GM21619 (cell line): ENCODE data around the gene FOXP2.
"Not testable (repeated sequence)": the region's sequence is repeated elsewhere in the genome, so short reads cannot be mapped to it uniquely, and the experiment has no call there.

Source experiments
- ATAC-seq: cut with Tn5 transposase; IDR thresholded peaks from one replicate; pipeline ENCODE4 v1.9.1; 2021; ENCODE audit not compliant: unreplicated experiment

The FOXP2 gene

GRCh38 chr7:114414156-114415063 is at the start of gene FOXP2:
Gene FOXP2, plus strand, starts transcription at chr7:114414815. Its CDS starts 11,697 bp downstream, at chr7:114426512.
- no peak for ATAC-seq

DNA sequence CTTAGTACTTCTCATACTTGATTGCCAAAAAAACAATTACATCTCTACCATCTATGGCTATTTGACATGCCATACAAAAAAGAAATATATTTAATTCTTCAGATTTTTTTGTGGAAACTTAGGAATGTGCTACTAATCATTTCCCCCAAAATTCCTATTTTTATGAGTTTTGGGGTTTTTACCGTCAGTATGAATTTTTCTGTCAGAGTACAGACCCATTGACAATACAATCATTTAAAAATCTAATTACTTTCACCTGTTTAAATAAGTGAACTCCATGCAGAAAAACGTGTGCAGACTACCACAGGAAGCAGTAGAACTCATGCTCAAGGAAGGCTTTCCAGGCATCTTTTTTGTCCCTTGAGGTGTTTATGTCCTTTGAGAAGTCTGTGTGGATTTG is 48.8 kb upstream of the FOXP2 start:
- no peak for ATAC-seq

- no peak for ATAC-seq
Observed at GRCh38 chr7:114368492-114368891, 46.1 kb upstream of the FOXP2 start.

DNA sequence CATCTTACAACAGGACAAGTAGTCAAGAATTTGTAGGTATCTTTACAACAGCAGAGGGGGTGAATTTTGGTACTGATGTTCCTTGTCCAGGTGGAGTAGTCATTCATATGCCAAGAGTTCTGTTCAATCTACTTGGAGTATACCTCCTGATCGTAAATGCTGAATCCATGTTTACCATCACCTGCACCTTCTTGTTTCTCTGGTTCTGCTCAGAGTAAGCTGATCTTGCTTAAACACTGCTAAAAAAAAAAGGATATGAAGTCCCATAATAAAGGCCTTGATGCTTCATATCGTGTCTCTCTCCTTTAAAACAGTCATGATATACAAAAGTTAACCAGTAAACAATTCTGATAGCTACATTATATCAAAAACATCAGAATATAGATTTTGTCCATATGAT is 45.3 kb upstream of the FOXP2 start:
- ATAC-seq: no peak

DNA sequence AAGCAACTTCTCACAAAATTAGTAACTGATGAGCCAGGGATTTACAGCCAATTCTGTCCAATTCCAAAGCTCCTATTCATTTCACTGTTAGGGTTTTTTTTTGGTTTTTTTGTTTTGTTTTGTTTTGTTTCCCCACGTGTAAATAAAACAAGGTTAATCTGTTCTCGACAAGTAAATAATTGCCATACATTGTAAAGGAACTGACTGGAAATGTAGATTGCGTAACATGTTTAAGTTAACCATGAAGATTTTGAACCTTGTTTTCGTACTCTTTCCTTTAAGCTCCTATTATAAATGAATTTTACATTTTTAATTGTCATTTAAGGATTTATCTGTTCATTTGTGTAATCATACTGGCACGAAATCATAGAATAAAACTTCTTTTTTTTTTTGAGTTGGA is 42.0 kb upstream of the FOXP2 start:
- ATAC-seq: no peak

DNA sequence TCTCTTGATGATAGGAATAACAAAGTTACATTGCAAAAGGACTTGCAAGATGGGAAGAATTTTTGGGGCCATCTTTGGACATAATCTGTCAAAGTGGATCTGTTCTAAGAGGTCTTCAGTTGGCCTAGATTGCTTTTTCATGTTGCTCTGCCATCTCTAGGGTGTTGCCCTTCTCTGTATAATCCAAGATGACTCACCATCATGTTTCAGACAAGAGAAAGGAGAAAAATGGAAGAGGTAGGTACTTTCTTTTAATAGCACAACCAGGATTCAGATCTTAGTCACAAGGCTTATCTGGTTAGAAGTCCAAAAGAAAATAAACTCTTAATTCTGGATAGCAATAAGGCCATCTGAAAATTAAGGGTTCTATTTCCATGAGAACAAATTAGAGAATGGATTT is 38.7 kb upstream of the FOXP2 start:
- ATAC-seq: no peak

DNA sequence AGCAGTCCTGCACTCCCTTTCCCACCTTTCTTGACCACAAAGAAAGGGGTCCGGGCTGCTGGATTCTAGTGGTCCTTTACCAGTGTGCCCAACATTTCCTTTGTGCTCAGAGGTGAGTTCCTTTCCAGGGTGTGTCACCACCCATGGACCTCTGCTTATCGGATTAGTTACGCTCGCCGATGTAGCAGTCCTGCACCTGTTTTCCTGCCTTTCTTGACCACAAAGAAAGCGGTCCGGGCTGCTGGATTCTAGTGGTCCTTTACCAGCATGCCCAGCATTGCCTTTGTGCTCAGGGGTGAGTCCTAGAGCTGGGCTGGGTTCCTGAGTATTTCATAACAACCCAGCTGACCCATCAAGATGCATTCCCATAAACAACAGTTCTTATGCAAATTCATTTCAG is 30.7 kb upstream of the FOXP2 start:
- not testable (repeated sequence) for ATAC-seq

- ATAC-seq: not testable (repeated sequence)
Observed at GRCh38 chr7:114384346-114384745, 30.3 kb upstream of the FOXP2 start.

- ATAC-seq: no peak
Observed at GRCh38 chr7:114388021-114388420, 26.6 kb upstream of the FOXP2 start.

DNA sequence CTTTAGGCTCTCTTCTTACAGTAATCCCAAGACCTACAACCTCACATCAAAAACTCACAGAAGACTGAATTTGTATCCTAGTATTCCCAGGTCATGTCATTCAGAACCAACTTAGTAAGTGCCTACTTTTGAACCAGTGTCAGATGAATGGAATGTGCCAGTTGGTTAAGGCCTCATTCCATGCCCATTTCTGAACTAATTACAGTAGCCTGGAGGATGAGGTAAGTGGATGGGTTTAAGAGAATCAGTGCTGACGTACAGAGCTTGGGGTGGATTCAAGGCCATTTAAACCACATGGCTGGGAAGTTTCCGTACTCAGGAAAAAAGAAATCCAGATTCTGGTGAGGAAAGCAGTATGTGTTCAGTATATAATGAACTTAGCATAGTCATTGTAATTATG is 21.9 kb upstream of the FOXP2 start:
- no peak for ATAC-seq

DNA sequence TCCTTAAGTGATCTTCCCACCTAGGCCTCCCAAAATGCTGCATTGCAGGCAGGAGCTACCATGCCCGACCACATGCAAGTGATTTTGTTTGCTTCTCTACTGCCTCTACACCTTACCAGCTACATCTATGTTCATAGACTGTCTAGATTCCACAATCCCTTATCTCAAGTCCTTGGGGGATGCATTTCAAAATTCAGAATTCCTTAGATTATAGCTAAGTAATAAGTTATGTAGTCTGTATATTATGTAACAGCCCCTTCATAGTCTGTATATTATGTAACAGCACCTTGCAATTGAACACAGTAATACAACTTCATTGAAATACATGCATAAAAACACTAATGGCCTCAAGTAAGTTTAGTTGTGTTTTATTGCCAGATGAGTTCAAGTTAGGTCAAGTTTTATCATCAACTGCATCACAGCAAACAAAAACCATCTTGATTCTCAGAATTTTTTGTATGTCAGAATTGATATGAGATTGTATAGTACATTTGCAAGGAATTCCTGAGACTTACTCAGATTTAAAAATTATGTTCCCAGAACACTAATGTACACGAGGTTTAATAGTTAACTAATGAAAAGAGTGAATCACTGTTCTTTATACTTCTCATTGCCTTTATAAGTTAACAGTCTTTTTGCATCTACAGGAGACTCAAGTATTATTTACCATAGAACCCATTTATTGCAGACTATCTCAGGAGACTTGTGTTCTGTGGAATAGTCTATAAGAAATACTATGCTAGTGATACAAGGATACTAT is 11.6 kb upstream of the FOXP2 start:
- no peak for ATAC-seq

GRCh38 chr7:114405427-114405826 is 9.2 kb upstream of the FOXP2 start:
- ATAC-seq: peak; percentile 85

- ATAC-seq: no peak
Observed at GRCh38 chr7:114409750-114410149, 4.9 kb upstream of the FOXP2 start.

- ATAC-seq: no peak
Observed at GRCh38 chr7:114412548-114412947, 2.1 kb upstream of the FOXP2 start.

DNA sequence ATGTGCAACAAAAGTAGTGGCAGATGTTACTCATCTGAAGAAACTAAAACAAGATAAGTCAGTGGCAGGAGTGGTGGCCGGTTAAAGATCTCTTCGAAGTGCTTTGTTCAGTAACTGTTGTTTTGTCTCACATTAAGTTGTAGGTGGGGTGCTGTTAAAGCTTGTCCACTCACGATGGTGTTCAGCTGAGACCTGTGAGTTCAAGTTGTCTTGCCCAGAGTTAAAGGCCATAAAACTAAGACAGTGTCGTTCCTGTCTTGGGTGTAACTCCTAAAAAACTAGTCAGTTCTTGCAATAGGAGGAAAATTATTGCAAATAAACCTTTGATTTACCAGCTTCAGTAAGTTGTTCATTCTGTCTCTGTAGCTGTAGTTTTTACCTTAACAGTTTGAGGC is 857 bp upstream of the FOXP2 start:
- no peak for ATAC-seq

- ATAC-seq: no peak
Observed at GRCh38 chr7:114415064-114415989, 712 bp downstream of the FOXP2 start.

DNA sequence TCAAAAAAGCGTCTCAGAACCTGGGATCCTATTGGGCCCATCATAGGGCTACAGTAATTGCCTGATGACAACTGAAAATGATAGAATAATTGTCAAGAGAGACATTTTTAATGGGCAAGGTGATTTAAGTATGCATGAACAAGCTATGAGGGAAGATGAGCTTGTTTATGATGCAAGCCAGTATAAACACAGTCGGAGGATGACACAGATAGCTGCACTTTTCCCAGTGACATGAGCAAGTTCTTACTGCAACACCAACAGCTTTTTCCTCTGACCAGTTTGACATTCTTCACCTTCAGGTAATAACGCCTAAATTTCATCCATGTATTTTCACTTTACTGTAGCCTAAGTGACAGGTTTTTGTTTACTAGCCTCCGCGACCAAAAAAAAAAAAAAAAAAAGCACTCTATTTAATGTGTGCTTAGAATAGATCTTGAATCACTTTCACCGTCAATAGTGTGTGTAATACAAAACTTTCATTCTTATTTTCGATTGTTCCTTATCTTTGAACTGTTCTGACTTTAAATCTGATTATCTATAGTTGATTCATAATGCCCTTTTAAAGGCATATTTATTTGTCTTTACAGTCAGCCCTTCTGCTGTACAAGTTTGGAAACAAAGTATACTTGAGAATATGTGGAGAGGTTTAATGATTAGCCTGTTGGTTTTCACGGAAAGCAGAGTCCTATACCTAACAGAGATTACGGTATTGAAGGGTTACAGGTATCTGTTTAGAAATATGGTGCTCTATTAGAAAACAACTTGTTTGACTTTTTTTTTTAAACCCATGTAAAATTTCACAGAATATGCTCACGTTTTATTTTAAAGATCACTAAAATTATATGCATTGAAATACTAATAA is 1.7 kb downstream of the FOXP2 start:
- ATAC-seq: no peak

GRCh38 chr7:114417290-114417689 is 2.7 kb downstream of the FOXP2 start:
- no peak for ATAC-seq

DNA sequence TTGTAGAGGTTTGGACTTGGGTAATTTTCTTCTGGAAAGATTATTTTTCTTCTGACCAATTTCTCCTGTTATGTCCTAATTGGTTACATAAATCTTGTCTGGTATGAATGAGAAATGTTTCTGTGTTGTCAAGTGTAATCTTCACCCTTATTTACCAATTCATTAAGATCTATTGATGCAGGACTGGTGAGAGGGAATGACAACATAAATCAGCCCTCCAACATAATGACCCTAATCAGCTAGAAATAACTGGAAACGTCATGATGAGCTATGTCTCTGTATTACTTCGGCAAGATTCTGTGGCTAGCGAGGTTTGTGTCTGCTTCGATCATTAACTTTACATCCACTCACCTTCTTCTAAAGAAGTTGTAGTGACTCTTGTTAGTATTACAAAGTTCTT is 3.5 kb downstream of the FOXP2 start:
- ATAC-seq: no peak
